Vagina (tissue), 2 donors: ENCODE measurements around the gene DNTT.

Experiments used
- CTCF ChIP-seq, 3 experiments: fragments of 450-650 bp in 2 of 3; fragments of 200-600 bp in 1 of 3; sonication (generic) in 1 of 3; IDR thresholded peaks; one replicate each; pipeline ENCODE4 v1.5.1; 2017 to 2019; ENCODE audit warnings: antibody characterized with exemption in 3 of 3, mild to moderate bottlenecking in 2 of 3, moderate library complexity in 2 of 3
- POLR2A ChIP-seq, 2 donors: fragments of 450-650 bp; IDR thresholded peaks; one replicate each; pipeline ENCODE4 v1.6.1; 2017; ENCODE audit warnings: antibody characterized with exemption in 2 of 2, mild to moderate bottlenecking in 2 of 2, moderate library complexity in 2 of 2
- POLR2AphosphoS5 ChIP-seq, 2 donors: sonication (generic); formaldehyde crosslinking; IDR thresholded peaks; one replicate each; pipeline ENCODE4 v1.9.0; 2017; ENCODE audit warnings: antibody characterized with exemption in 2 of 2, mild to moderate bottlenecking in 2 of 2, low read depth in 1 of 2; ENCODE audit not compliant: insufficient read depth in 1 of 2

GRCh38 chr10:96276426-96276825 is 27.8 kb upstream of the DNTT start:
- no peak for TF ChIP-seq POLR2A (IDR thresholded peaks at IDR 0.05)
- TF ChIP-seq CTCF (IDR thresholded peaks at IDR 0.05): no peak
- no peak for TF ChIP-seq POLR2AphosphoS5 (IDR thresholded peaks at IDR 0.05; ENCODE audit: insufficient read depth in 1 of 2, low read depth in 1 of 2)
